KOPT-K1 (cell line): ENCODE results near the gene KCNC4.

Experiments used
- H3K27ac ChIP-seq: fragments of 200-600 bp; sonication (generic); 2 replicates; pipeline ENCODE4 v1.5.1; 2016; ENCODE audit warnings: antibody characterized with exemption, mild to moderate bottlenecking, low read depth, low read length; ENCODE audit not compliant: poor library complexity, severe bottlenecking
- H3K36me3 ChIP-seq: fragments of 200-600 bp; sonication (generic); 2 replicates; pipeline ENCODE4 v1.5.1; 2017; ENCODE audit warnings: antibody characterized with exemption, mild to moderate bottlenecking, low read length, moderate library complexity; ENCODE audit not compliant: insufficient read depth
- H3K9me3 ChIP-seq: fragments of 200-600 bp; sonication (generic); 2 replicates; pipeline ENCODE4 v1.5.1; 2017; ENCODE audit warnings: antibody characterized with exemption, low read length, mild to moderate bottlenecking; ENCODE audit not compliant: insufficient read depth, poor library complexity, severe bottlenecking

KCNC4 gene

GRCh38 chr1:110228869-110229268, 18.8 kb downstream of the KCNC4 start:
- Histone ChIP-seq H3K9me3 (no peaks in the 10 kb centered on the region), H3K27ac (no peak overlapping the region), H3K36me3 (peaks cover 2% of the 10 kb centered on the region; the same call in 1 of the 2 replicates)

- H3K9me3 ChIP-seq = no peaks in the 10 kb centered on the region
- H3K36me3 ChIP-seq = no peaks in the 10 kb centered on the region
- no peak overlapping the region for H3K27ac ChIP-seq
These were observed 19.4 kb downstream of the KCNC4 start for GRCh38 chr1:110229348-110230001.

- Histone ChIP-seq H3K36me3 (no peaks in the 10 kb centered on the region; the same call in 1 of the 2 replicates), H3K27ac (no peak overlapping the region), H3K9me3 (no peaks in the 10 kb centered on the region)
These were observed 20.5 kb downstream of the KCNC4 start for GRCh38 chr1:110230381-110231199.

GRCh38 chr1:110233861-110234260, 23.7 kb downstream of the KCNC4 start:
- no peaks in the 10 kb centered on the region for H3K9me3 ChIP-seq
- H3K36me3 ChIP-seq = no peaks in the 10 kb centered on the region; the same call in 1 of the 2 replicates
- no peak overlapping the region for H3K27ac ChIP-seq

- Histone ChIP-seq H3K9me3 (no peaks in the 10 kb centered on the region), H3K27ac (no peak overlapping the region), H3K36me3 (no peaks in the 10 kb centered on the region; the same call in 1 of the 2 replicates)
These were observed 24.6 kb downstream of the KCNC4 start for GRCh38 chr1:110234691-110235090.

- no peaks in the 10 kb centered on the region; the same call in 1 of the 2 replicates for H3K36me3 ChIP-seq
- no peaks in the 10 kb centered on the region for H3K9me3 ChIP-seq
- H3K27ac ChIP-seq = no peak overlapping the region
These were observed 25.2 kb downstream of the KCNC4 start for GRCh38 chr1:110235181-110235833.

GRCh38 chr1:110235834-110236682, 25.9 kb downstream of the KCNC4 start:
- Histone ChIP-seq H3K36me3 (no peaks in the 10 kb centered on the region; the same call in 1 of the 2 replicates), H3K27ac (no peak overlapping the region), H3K9me3 (no peaks in the 10 kb centered on the region)

GRCh38 chr1:110237386-110238152, 27.5 kb downstream of the KCNC4 start:
- no peaks in the 10 kb centered on the region for H3K9me3 ChIP-seq
- no peak overlapping the region for H3K27ac ChIP-seq
- no peaks in the 10 kb centered on the region; the same call in 1 of the 2 replicates for H3K36me3 ChIP-seq

- no peak overlapping the region for H3K27ac ChIP-seq
- no peaks in the 10 kb centered on the region; the same call in 1 of the 2 replicates for H3K36me3 ChIP-seq
- H3K9me3 ChIP-seq = no peaks in the 10 kb centered on the region
These were observed 29.6 kb downstream of the KCNC4 start for GRCh38 chr1:110239441-110240430.

GRCh38 chr1:110240476-110241210, 30.5 kb downstream of the KCNC4 start:
- Histone ChIP-seq H3K36me3 (no peaks in the 10 kb centered on the region), H3K9me3 (no peaks in the 10 kb centered on the region), H3K27ac (no peak overlapping the region)

GRCh38 chr1:110241516-110241915, 31.4 kb downstream of the KCNC4 start:
- no peaks in the 10 kb centered on the region for H3K36me3 ChIP-seq
- no peak overlapping the region for H3K27ac ChIP-seq
- H3K9me3 ChIP-seq = no peaks in the 10 kb centered on the region

- no peak overlapping the region for H3K27ac ChIP-seq
- H3K36me3 ChIP-seq = no peaks in the 10 kb centered on the region
- H3K9me3 ChIP-seq = no peaks in the 10 kb centered on the region
These were observed 31.9 kb downstream of the KCNC4 start for GRCh38 chr1:110242062-110242461.
